Fibroblast of upper back skin (primary cell): ENCODE data around the gene ZFHX3.

ENCODE experiments used
- DNase-seq: peaks from one replicate; pipeline ENCODE4 v3.0.0-alpha.2; 2013

The ZFHX3 gene

GRCh38 chr16:72969812-72970211, 78.1 kb downstream of the ZFHX3 start:
- no peak for DNase-seq

- DNase-seq: no peak
Observed at GRCh38 chr16:72969146-72969545, 78.8 kb downstream of the ZFHX3 start.

- no peak for DNase-seq
Observed at GRCh38 chr16:72967941-72968340, 80.0 kb downstream of the ZFHX3 start.

GRCh38 chr16:72963533-72964315, 84.2 kb downstream of the ZFHX3 start:
- DNase-seq: peak; percentile 85

GRCh38 chr16:72962347-72962746, 85.6 kb downstream of the ZFHX3 start:
- DNase-seq: no peak

- DNase-seq: no peak
Observed at GRCh38 chr16:72961863-72962262, 86.1 kb downstream of the ZFHX3 start.

GRCh38 chr16:72961115-72961832, 86.7 kb downstream of the ZFHX3 start:
- no peak for DNase-seq

GRCh38 chr16:72960101-72960500, 87.8 kb downstream of the ZFHX3 start:
- DNase-seq: no peak

- no peak for DNase-seq
Observed at GRCh38 chr16:72959301-72959996, 88.5 kb downstream of the ZFHX3 start.

- no peak for DNase-seq
Observed at GRCh38 chr16:72958522-72959076, 89.3 kb downstream of the ZFHX3 start.

- DNase-seq: no peak
Observed at GRCh38 chr16:72957303-72958277, 90.3 kb downstream of the ZFHX3 start.

GRCh38 chr16:72956124-72957064, 91.5 kb downstream of the ZFHX3 start:
- no peak for DNase-seq

GRCh38 chr16:72952811-72953271, 95.1 kb downstream of the ZFHX3 start:
- peak; percentile 91 for DNase-seq

GRCh38 chr16:72952404-72952803, 95.5 kb downstream of the ZFHX3 start:
- DNase-seq: no peak

- no peak for DNase-seq
Observed at GRCh38 chr16:72951916-72952315, 96.0 kb downstream of the ZFHX3 start.

GRCh38 chr16:72950669-72951068, 97.3 kb downstream of the ZFHX3 start:
- no peak for DNase-seq

- no peak for DNase-seq
Observed at GRCh38 chr16:72948238-72948829, 99.6 kb downstream of the ZFHX3 start.

- DNase-seq: no peak
Observed at GRCh38 chr16:72947379-72948237, 100.3 kb downstream of the ZFHX3 start.

GRCh38 chr16:72946474-72947194, 101.3 kb downstream of the ZFHX3 start:
- DNase-seq: no peak
